ES-I3 (cell line): ENCODE results near the gene SPATA6.
"Not testable (repeated sequence)": the region's sequence is repeated elsewhere in the genome, so short reads cannot be mapped to it uniquely, and the experiment has no call there.

Experiments
- H3K36me3 ChIP-seq: 2 replicates; pipeline ENCODE4 v1.6.1; 2013; ENCODE audit warnings: mild to moderate bottlenecking, low read length, control low read depth, moderate library complexity; ENCODE audit not compliant: insufficient read depth
- H3K4me1 ChIP-seq: 2 replicates; pipeline ENCODE4 v1.6.1; 2013; ENCODE audit warnings: mild to moderate bottlenecking, control low read depth, low read length; ENCODE audit not compliant: insufficient read depth
- H3K9ac ChIP-seq: 2 replicates; pipeline ENCODE4 v1.6.1; 2013; ENCODE audit warnings: low read depth, mild to moderate bottlenecking, low read length, moderate library complexity
- H3K9me3 ChIP-seq: 2 replicates; pipeline ENCODE4 v1.6.1; 2013; ENCODE audit warnings: mild to moderate bottlenecking, low read length, moderate library complexity; ENCODE audit not compliant: control insufficient read depth, insufficient read depth

The SPATA6 gene

GRCh38 chr1:48435312-48436002 is 36.5 kb downstream of the SPATA6 start:
- H3K9me3 ChIP-seq, H3K36me3 ChIP-seq, H3K9ac ChIP-seq, H3K4me1 ChIP-seq: not testable (repeated sequence)

GRCh38 chr1:48430832-48431231 is 41.2 kb downstream of the SPATA6 start:
- H3K9ac ChIP-seq, result no peak overlapping the region
- no peaks in the 10 kb centered on the region for H3K36me3 ChIP-seq
- no peaks in the 10 kb centered on the region for H3K4me1 ChIP-seq
- no peaks in the 10 kb centered on the region for H3K9me3 ChIP-seq

GRCh38 chr1:48422009-48422408 is 50.0 kb downstream of the SPATA6 start:
- no peak overlapping the region for H3K9ac ChIP-seq
- no peaks in the 10 kb centered on the region for H3K9me3 ChIP-seq
- H3K4me1 ChIP-seq, result no peaks in the 10 kb centered on the region
- no peaks in the 10 kb centered on the region for H3K36me3 ChIP-seq

GRCh38 chr1:48418742-48419141 is 53.3 kb downstream of the SPATA6 start:
- Histone ChIP-seq H3K4me1 (no peaks in the 10 kb centered on the region), H3K36me3 (no peaks in the 10 kb centered on the region), H3K9me3 (no peaks in the 10 kb centered on the region), H3K9ac (no peak overlapping the region)

GRCh38 chr1:48415050-48415449 is 57.0 kb downstream of the SPATA6 start:
- H3K36me3 ChIP-seq, result no peaks in the 10 kb centered on the region
- no peaks in the 10 kb centered on the region for H3K4me1 ChIP-seq
- no peak overlapping the region for H3K9ac ChIP-seq
- no peaks in the 10 kb centered on the region for H3K9me3 ChIP-seq

- H3K36me3 ChIP-seq, result no peaks in the 10 kb centered on the region
- H3K9me3 ChIP-seq, result no peaks in the 10 kb centered on the region
- H3K9ac ChIP-seq, result no peak overlapping the region
- H3K4me1 ChIP-seq, result no peaks in the 10 kb centered on the region
Measured at GRCh38 chr1:48414264-48414663, 57.7 kb downstream of the SPATA6 start.

- no peak overlapping the region for H3K9ac ChIP-seq
- H3K36me3 ChIP-seq, result no peaks in the 10 kb centered on the region
- no peaks in the 10 kb centered on the region for H3K9me3 ChIP-seq
- H3K4me1 ChIP-seq, result no peaks in the 10 kb centered on the region
Measured at GRCh38 chr1:48405940-48406339, 66.1 kb downstream of the SPATA6 start.

GRCh38 chr1:48405400-48405799 is 66.6 kb downstream of the SPATA6 start:
- no peak overlapping the region for H3K9ac ChIP-seq
- no peaks in the 10 kb centered on the region for H3K9me3 ChIP-seq
- H3K36me3 ChIP-seq, result no peaks in the 10 kb centered on the region
- H3K4me1 ChIP-seq, result no peaks in the 10 kb centered on the region

- Histone ChIP-seq H3K9me3 (no peaks in the 10 kb centered on the region), H3K9ac (no peak overlapping the region), H3K36me3 (no peaks in the 10 kb centered on the region), H3K4me1 (no peaks in the 10 kb centered on the region)
Measured at GRCh38 chr1:48402599-48402998, 69.4 kb downstream of the SPATA6 start.

GRCh38 chr1:48396208-48396607 is 75.8 kb downstream of the SPATA6 start:
- H3K36me3 ChIP-seq, result no peaks in the 10 kb centered on the region
- H3K4me1 ChIP-seq, result no peaks in the 10 kb centered on the region
- no peaks in the 10 kb centered on the region for H3K9me3 ChIP-seq
- no peak overlapping the region for H3K9ac ChIP-seq

- H3K36me3 ChIP-seq, result no peaks in the 10 kb centered on the region
- no peaks in the 10 kb centered on the region for H3K4me1 ChIP-seq
- H3K9ac ChIP-seq, result no peak overlapping the region
- no peaks in the 10 kb centered on the region for H3K9me3 ChIP-seq
Measured at GRCh38 chr1:48391926-48392325, 80.1 kb downstream of the SPATA6 start.

GRCh38 chr1:48387409-48387808 is 84.6 kb downstream of the SPATA6 start:
- no peaks in the 10 kb centered on the region for H3K9me3 ChIP-seq
- no peak overlapping the region for H3K9ac ChIP-seq
- H3K4me1 ChIP-seq, result no peaks in the 10 kb centered on the region
- no peaks in the 10 kb centered on the region for H3K36me3 ChIP-seq

GRCh38 chr1:48374785-48375184 is 97.2 kb downstream of the SPATA6 start:
- Histone ChIP-seq H3K9me3 (peaks cover 14% of the 10 kb centered on the region), H3K9ac (no peak overlapping the region), H3K36me3 (no peaks in the 10 kb centered on the region), H3K4me1 (no peaks in the 10 kb centered on the region)

- H3K9me3 ChIP-seq, result peaks cover 18% of the 10 kb centered on the region
Measured at GRCh38 chr1:48371598-48371997, 100.4 kb downstream of the SPATA6 start.

GRCh38 chr1:48362901-48363300 is 109.1 kb downstream of the SPATA6 start:
- Histone ChIP-seq H3K4me1 (no peaks in the 10 kb centered on the region), H3K9ac (no peak overlapping the region), H3K36me3 (no peaks in the 10 kb centered on the region), H3K9me3 (no peaks in the 10 kb centered on the region)

More at GRCh38 chr1:48371598-48371997, 100.4 kb downstream of the SPATA6 start:
- Histone ChIP-seq H3K9ac (no peak overlapping the region), H3K36me3 (no peaks in the 10 kb centered on the region), H3K4me1 (no peaks in the 10 kb centered on the region)

- no peaks in the 10 kb centered on the region for H3K36me3 ChIP-seq
- H3K4me1 ChIP-seq, result no peaks in the 10 kb centered on the region
- H3K9me3 ChIP-seq, result no peaks in the 10 kb centered on the region
- no peak overlapping the region for H3K9ac ChIP-seq
Measured at GRCh38 chr1:48356901-48357300, 115.1 kb downstream of the SPATA6 start.
